A549 (cell line): Measurements from ENCODE around the gene SEPTIN12. TPM values are rescaled to one million over a fixed set of nuclear protein-coding genes. Genes with fewer than 3 reads are reported as not detected.
A peak's percentile ranks its signal among the peaks of the same experiment; 100 is the strongest.

Experiments
- ATAC-seq, 2 experiments: fragments of 200-7000 bp in 1 of 2; fragments of >200 bp in 1 of 2; cut with Nextera tagmentation in 1 of 2; cut with Tn5 transposase in 1 of 2; 3 replicates each; pipeline versions ENCODE4 v1.8.0 to v1.9.1; 2018 to 2020; ENCODE audit warnings: mild to moderate bottlenecking in 1 of 2, moderate library complexity in 1 of 2
- CTCF ChIA-PET: fragments of 300-600 bp; sonication (Branson Sonifier 250); formaldehyde crosslinking; extraction: SDS; loops from one replicate; lab custom pipeline; 2021; ENCODE audit warnings: antibody characterized with exemption, inconsistent platforms; lab: Yijun Ruan, JAX
- POLR2A ChIA-PET: fragments of 350-600 bp; formaldehyde crosslinking; extraction: SDS; loops from one replicate; lab custom pipeline; 2021; ENCODE audit warnings: antibody characterized with exemption, inconsistent platforms; lab: Yijun Ruan, JAX
- DNase-seq, 2 experiments: peaks; one replicate each; pipeline versions ENCODE4 v3.0.0 to v3.0.0-alpha.2; 2011 to 2016; ENCODE audit warnings: low read depth in 1 of 2, low spot score in 1 of 2
- FAIRE-seq: peaks from 2 replicates; lab custom pipeline; 2011; peaks lifted over from hg19 to GRCh38; lab: Jason Lieb, UNC
- H3K27ac ChIP-seq, 2 experiments: fragments of >200 bp; sonication (Bioruptor Twin); formaldehyde crosslinking; 3 replicates each; pipeline ENCODE4 v1.5.1; 2016 to 2017
- H3K4me1 ChIP-seq: fragments of >200 bp; sonication (Bioruptor Twin); formaldehyde crosslinking; 3 replicates; pipeline ENCODE4 v1.6.1; 2016
- H3K4me2 ChIP-seq: fragments of >200 bp; sonication (Bioruptor Twin); formaldehyde crosslinking; 3 replicates; pipeline ENCODE4 v1.6.1; 2016
- H3K4me3 ChIP-seq: fragments of >200 bp; sonication (Bioruptor Twin); formaldehyde crosslinking; 3 replicates; pipeline ENCODE4 v1.5.1; 2016
- H3K9me3 ChIP-seq: fragments of >200 bp; sonication (Bioruptor Twin); formaldehyde crosslinking; 3 replicates; pipeline ENCODE4 v1.6.1; 2016
- BHLHE40 ChIP-seq: IDR thresholded peaks from 2 replicates; pipeline ENCODE4 v1.6.1; 2012; ENCODE audit warnings: low read depth, low read length, inconsistent platforms
- CBX2 ChIP-seq: fragments of 200-600 bp; sonication (generic); IDR thresholded peaks from 2 replicates; pipeline ENCODE4 v1.6.1; 2016; ENCODE audit warnings: low read depth, mild to moderate bottlenecking, borderline replicate concordance
- CEBPB ChIP-seq, 2 experiments: fragments of >200 bp in 1 of 2; sonication (Bioruptor Twin) in 1 of 2; formaldehyde crosslinking in 1 of 2; IDR thresholded peaks; 2 replicates each; pipeline ENCODE4 v1.6.1; 2012 to 2016
- CHD4 ChIP-seq: fragments of 200-600 bp; sonication (generic); IDR thresholded peaks from 2 replicates; pipeline ENCODE4 v1.6.1; 2016; ENCODE audit warnings: antibody characterized with exemption, mild to moderate bottlenecking, borderline replicate concordance
- FOSB ChIP-seq: fragments of 250-450 bp; sonication (Bioruptor Pico); IDR thresholded peaks from 2 replicates; pipeline ENCODE4 v1.5.0; 2020; ENCODE audit warnings: mild to moderate bottlenecking, moderate library complexity
- HEYL ChIP-seq: fragments of 250-450 bp; sonication (Bioruptor Pico); IDR thresholded peaks from 2 replicates; pipeline ENCODE4 v1.8.0; 2021; ENCODE audit warnings: mild to moderate bottlenecking, moderate library complexity
- HOXB13 ChIP-seq: fragments of 250-450 bp; sonication (Bioruptor Pico); IDR thresholded peaks from 2 replicates; pipeline ENCODE4 v1.5.0; 2020; ENCODE audit warnings: low read depth, mild to moderate bottlenecking, moderate library complexity
- HOXB5 ChIP-seq: fragments of 250-450 bp; sonication (Bioruptor Pico); IDR thresholded peaks from 2 replicates; pipeline ENCODE4 v1.5.0; 2020; ENCODE audit warnings: mild to moderate bottlenecking, moderate library complexity
- JUNB ChIP-seq: fragments of >200 bp; sonication (Bioruptor Twin); formaldehyde crosslinking; IDR thresholded peaks from 2 replicates; pipeline ENCODE4 v1.6.1; 2016
- KDM1A ChIP-seq: fragments of 200-600 bp; sonication (generic); IDR thresholded peaks from 2 replicates; pipeline ENCODE4 v1.6.1; 2016; ENCODE audit warnings: low read depth, mild to moderate bottlenecking
- MAFK ChIP-seq: fragments of 450-650 bp; IDR thresholded peaks from 2 replicates; pipeline ENCODE4 v1.6.1; 2014; ENCODE audit not compliant: partially characterized antibody
- NFE2L2 ChIP-seq: fragments of 150-350 bp; conservative IDR thresholded peaks from 2 replicates; pipeline ENCODE4 v1.6.1; 2014; ENCODE audit warnings: low read length
- POLR2A ChIP-seq: IDR thresholded peaks from 2 replicates; pipeline ENCODE4 v1.6.1; 2012; ENCODE audit warnings: mild to moderate bottlenecking, low read length
- RARB ChIP-seq: fragments of 250-450 bp; sonication (Bioruptor Pico); IDR thresholded peaks from 2 replicates; pipeline ENCODE4 v1.8.0; 2021; ENCODE audit warnings: mild to moderate bottlenecking, moderate library complexity
- RNF2 ChIP-seq: fragments of 200-600 bp; sonication (generic); IDR thresholded peaks from 2 replicates; pipeline ENCODE4 v1.6.1; 2016; ENCODE audit warnings: low read depth, mild to moderate bottlenecking, antibody characterized with exemption, moderate library complexity, borderline replicate concordance
- TFCP2L1 ChIP-seq: fragments of 250-450 bp; sonication (Bioruptor Pico); IDR thresholded peaks from 2 replicates; pipeline ENCODE4 v1.5.0; 2021; ENCODE audit warnings: mild to moderate bottlenecking
- ZC3H11A ChIP-seq: fragments of 450-650 bp; IDR thresholded peaks from 2 replicates; pipeline ENCODE4 v1.6.1; 2014; ENCODE audit warnings: antibody characterized with exemption, mild to moderate bottlenecking
- WGBS: methylation state at CpG from one replicate; pipeline ENCODE4 v1.1.6; 2017; ENCODE audit errors: missing lambda C conversion rate; 5-methylcytosine and 5-hydroxymethylcytosine counted together
- polyA plus RNA-seq, 4 experiments: library from polyadenylated mRNA; depleted of rRNA in 3 of 4; stranded (reverse); fragments of >200 nt; fragmentation: RNase III in 1 of 4; extraction: RNeasy Plus Mini Kit Qiagen cat#74134 plus additional on column Dnase treatment in 1 of 4; gene quantifications; 2 replicates in 3 of 4; 3 replicates in 1 of 4; pipeline ENCODE4 v1.2.3, GENCODE V29; 2011 to 2017
- TF ChIP-seq, protein P1 (sequence below): fragments of >200 bp; sonication (Bioruptor Twin); formaldehyde crosslinking; IDR thresholded peaks from 3 replicates; pipeline ENCODE4 v1.6.1; 2016
- TF ChIP-seq, protein P2 (sequence below): IDR thresholded peaks from 2 replicates; pipeline ENCODE4 v1.6.1; 2012
- TF ChIP-seq, protein P3 (sequence below): fragments of 200-600 bp; sonication (generic); IDR thresholded peaks from 2 replicates; pipeline ENCODE4 v1.6.1; 2016; ENCODE audit warnings: antibody characterized with exemption, mild to moderate bottlenecking, moderate library complexity

Gene SEPTIN12
- polyA plus RNA-seq, 2 of the 4 experiments (the other 2 are of a cell fraction), result 0.14 TPM; not detected in 1

- Histone ChIP-seq H3K4me1 (peaks cover 26% of the 10 kb centered on the region), H3K4me2 (0 out of 3 replicates have a peak overlapping the region, but pooled peaks have one; percentile 8), H3K9me3 (no peaks in the 10 kb centered on the region), H3K27ac (no peak overlapping the region), H3K4me3 (no peak overlapping the region)
- POLR2A ChIA-PET, result no interaction called here
- no peak for TF ChIP-seq CEBPB (IDR thresholded peaks at IDR 0.05)
- TF ChIP-seq POLR2A, result no peak
- TF ChIP-seq FOSB (CRISPR knock-in tag), result no peak
- TF ChIP-seq KDM1A, result no peak
- no peak for TF ChIP-seq HOXB13
- no peak for TF ChIP-seq NFE2L2
- TF ChIP-seq, protein P1, sequence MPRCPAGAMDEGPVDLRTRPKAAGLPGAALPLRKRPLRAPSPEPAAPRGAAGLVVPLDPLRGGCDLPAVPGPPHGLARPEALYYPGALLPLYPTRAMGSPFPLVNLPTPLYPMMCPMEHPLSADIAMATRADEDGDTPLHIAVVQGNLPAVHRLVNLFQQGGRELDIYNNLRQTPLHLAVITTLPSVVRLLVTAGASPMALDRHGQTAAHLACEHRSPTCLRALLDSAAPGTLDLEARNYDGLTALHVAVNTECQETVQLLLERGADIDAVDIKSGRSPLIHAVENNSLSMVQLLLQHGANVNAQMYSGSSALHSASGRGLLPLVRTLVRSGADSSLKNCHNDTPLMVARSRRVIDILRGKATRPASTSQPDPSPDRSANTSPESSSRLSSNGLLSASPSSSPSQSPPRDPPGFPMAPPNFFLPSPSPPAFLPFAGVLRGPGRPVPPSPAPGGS, result no peak
- TF ChIP-seq CBX2, result no peak
- no peak for TF ChIP-seq JUNB
- no peak for TF ChIP-seq ZC3H11A
- no peak for TF ChIP-seq RARB (CRISPR knock-in tag)
- TF ChIP-seq, protein P2, sequence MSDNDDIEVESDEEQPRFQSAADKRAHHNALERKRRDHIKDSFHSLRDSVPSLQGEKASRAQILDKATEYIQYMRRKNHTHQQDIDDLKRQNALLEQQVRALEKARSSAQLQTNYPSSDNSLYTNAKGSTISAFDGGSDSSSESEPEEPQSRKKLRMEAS, result no peak
- TF ChIP-seq MAFK, result no peak
- TF ChIP-seq TFCP2L1, result no peak
- TF ChIP-seq HOXB5 (CRISPR knock-in tag), result no peak
- DNase-seq (no peak), ATAC-seq (no peak), FAIRE-seq (no peak)
- WGBS, result 60% methylated on average over 10 of the region's 10 CpGs
- CTCF ChIA-PET, result interaction anchor here (0.6 kb wide), 1 partner anchor 235 kb away, joined by 3 read pairs; no protein-coding TSS in a partner anchor
Observed at GRCh38 chr16:4790261-4790660, 2.1 kb upstream of the SEPTIN12 start.

DNA sequence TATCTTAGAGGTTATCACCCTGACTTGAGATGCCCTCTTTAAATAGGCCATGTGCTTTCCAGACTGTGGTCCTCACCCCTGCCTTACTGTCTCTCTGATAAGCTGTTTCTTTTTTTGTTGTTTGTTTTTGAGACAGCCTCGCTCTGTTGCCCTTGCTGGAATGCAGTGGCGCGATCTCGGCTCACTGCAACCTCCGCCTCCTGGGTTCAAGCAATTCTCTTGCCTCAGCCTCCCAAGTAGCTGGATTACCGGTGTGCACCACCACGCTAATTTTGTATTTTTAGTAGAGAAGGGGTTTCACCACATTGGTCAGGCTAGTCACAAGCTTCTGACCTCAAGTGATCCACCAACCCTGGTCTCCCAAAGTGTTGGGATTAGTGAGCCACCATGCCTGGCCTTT, 765 bp upstream of the SEPTIN12 start:
- Histone ChIP-seq H3K4me2 (peak overlapping the region; percentile 40; the same call in 1 of the 3 replicates), H3K27ac (peak overlapping the region in 1 of 2 experiments; percentile 80; a peak in 3 of 6 replicates), H3K4me3 (no peak overlapping the region), H3K4me1 (peaks cover 26% of the 10 kb centered on the region), H3K9me3 (no peaks in the 10 kb centered on the region)
- TF ChIP-seq ZC3H11A, result no peak
- no peak for TF ChIP-seq FOSB (CRISPR knock-in tag)
- TF ChIP-seq, protein P1, result no peak
- no peak for TF ChIP-seq MAFK
- TF ChIP-seq POLR2A, result no peak
- TF ChIP-seq, protein P3, sequence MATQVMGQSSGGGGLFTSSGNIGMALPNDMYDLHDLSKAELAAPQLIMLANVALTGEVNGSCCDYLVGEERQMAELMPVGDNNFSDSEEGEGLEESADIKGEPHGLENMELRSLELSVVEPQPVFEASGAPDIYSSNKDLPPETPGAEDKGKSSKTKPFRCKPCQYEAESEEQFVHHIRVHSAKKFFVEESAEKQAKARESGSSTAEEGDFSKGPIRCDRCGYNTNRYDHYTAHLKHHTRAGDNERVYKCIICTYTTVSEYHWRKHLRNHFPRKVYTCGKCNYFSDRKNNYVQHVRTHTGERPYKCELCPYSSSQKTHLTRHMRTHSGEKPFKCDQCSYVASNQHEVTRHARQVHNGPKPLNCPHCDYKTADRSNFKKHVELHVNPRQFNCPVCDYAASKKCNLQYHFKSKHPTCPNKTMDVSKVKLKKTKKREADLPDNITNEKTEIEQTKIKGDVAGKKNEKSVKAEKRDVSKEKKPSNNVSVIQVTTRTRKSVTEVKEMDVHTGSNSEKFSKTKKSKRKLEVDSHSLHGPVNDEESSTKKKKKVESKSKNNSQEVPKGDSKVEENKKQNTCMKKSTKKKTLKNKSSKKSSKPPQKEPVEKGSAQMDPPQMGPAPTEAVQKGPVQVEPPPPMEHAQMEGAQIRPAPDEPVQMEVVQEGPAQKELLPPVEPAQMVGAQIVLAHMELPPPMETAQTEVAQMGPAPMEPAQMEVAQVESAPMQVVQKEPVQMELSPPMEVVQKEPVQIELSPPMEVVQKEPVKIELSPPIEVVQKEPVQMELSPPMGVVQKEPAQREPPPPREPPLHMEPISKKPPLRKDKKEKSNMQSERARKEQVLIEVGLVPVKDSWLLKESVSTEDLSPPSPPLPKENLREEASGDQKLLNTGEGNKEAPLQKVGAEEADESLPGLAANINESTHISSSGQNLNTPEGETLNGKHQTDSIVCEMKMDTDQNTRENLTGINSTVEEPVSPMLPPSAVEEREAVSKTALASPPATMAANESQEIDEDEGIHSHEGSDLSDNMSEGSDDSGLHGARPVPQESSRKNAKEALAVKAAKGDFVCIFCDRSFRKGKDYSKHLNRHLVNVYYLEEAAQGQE, result no peak
- TF ChIP-seq HOXB5 (CRISPR knock-in tag), result no peak
- no peak for TF ChIP-seq HEYL (CRISPR knock-in tag)
- no peak for TF ChIP-seq RNF2
- TF ChIP-seq BHLHE40, result no peak
- no peak for TF ChIP-seq CHD4
- 86% methylated on average over 7 of the region's 7 CpGs for WGBS
- FAIRE-seq, result no peak
- DNase-seq, result no peak
- 0 out of 6 replicates have a peak, but pooled peaks of 1 of the 2 experiments have one; percentile 48 for ATAC-seq
- CTCF ChIA-PET, result interaction anchor here (0.6 to 1.3 kb wide), 2 partner anchors 167 to 850 kb away, joined by 3 read pairs; no protein-coding TSS in a partner anchor
- POLR2A ChIA-PET, result no interaction called here
